ENCODE data around the gene TMTC4.

TMTC4 gene

DNA sequence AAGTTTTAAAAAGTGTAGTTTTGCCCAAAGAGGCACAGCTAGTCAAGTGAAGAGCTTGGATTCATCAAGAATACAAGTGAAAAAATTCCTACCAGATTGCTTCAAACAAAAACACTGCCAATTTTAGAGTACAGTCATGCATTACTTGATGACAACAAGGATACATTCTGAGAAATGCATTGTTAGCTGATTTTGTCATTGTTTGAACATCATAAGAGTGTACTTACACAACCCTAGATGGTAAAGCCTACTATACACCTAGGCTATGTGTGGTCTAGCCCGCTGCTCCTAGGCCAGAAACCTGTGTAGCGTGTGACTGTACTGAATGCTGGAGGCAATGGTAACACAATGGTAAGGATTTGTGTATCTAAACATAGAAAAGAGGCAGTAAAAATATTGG lies 41.1 kb downstream of the TMTC4 start:
- ChIA-PET CTCF (no interaction called here), POLR2A (no interaction called here)
- Histone ChIP-seq H3K9me3 (ENCODE audit: control insufficient read depth, insufficient read depth, low read depth, low read length) (no peaks in the 10 kb centered on the region), H3K36me3 (ENCODE audit: control insufficient read depth in 2 of 2, insufficient read depth in 1 of 2, low read length in 2 of 2) (peaks cover 3 to 54% of the 10 kb centered on the region in 2 experiments; a peak in 2 of 3 replicates), H3K27ac (ENCODE audit: extremely low read depth, low read depth, low read length) (no peak overlapping the region), H3K4me1 (ENCODE audit: control insufficient read depth, insufficient read depth, low read length) (no peaks in the 10 kb centered on the region), H3K4me3 (ENCODE audit: low read depth, low read length) (no peak overlapping the region)
- TF ChIP-seq, protein P1, sequence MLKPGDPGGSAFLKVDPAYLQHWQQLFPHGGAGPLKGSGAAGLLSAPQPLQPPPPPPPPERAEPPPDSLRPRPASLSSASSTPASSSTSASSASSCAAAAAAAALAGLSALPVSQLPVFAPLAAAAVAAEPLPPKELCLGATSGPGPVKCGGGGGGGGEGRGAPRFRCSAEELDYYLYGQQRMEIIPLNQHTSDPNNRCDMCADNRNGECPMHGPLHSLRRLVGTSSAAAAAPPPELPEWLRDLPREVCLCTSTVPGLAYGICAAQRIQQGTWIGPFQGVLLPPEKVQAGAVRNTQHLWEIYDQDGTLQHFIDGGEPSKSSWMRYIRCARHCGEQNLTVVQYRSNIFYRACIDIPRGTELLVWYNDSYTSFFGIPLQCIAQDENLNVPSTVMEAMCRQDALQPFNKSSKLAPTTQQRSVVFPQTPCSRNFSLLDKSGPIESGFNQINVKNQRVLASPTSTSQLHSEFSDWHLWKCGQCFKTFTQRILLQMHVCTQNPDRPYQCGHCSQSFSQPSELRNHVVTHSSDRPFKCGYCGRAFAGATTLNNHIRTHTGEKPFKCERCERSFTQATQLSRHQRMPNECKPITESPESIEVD (tag by site-specific recombination; IDR thresholded peaks at IDR 0.05): no peak
- TF ChIP-seq ZSCAN23 (tag by site-specific recombination; IDR thresholded peaks at IDR 0.05) (no peak), ZNF600 (tag by site-specific recombination; IDR thresholded peaks at IDR 0.05) (no peak), ZNF335 (tag by site-specific recombination; conservative IDR thresholded peaks at IDR 0.05) (no peak), ZNF544 (tag by site-specific recombination; IDR thresholded peaks at IDR 0.05) (no peak), RBAK (tag by site-specific recombination; IDR thresholded peaks at IDR 0.05) (no peak), ZNF146 (tag by site-specific recombination; IDR thresholded peaks at IDR 0.05) (no peak), ZNF114 (tag by site-specific recombination; IDR thresholded peaks at IDR 0.05) (no peak)
- TF ChIP-seq, protein P2, sequence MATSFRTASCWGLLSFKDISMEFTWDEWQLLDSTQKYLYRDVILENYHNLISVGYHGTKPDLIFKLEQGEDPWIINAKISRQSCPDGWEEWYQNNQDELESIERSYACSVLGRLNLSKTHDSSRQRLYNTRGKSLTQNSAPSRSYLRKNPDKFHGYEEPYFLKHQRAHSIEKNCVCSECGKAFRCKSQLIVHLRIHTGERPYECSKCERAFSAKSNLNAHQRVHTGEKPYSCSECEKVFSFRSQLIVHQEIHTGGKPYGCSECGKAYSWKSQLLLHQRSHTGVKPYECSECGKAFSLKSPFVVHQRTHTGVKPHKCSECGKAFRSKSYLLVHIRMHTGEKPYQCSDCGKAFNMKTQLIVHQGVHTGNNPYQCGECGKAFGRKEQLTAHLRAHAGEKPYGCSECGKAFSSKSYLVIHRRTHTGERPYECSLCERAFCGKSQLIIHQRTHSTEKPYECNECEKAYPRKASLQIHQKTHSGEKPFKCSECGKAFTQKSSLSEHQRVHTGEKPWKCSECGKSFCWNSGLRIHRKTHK (tag by site-specific recombination; IDR thresholded peaks at IDR 0.05): no peak
- TF ChIP-seq, protein P3, sequence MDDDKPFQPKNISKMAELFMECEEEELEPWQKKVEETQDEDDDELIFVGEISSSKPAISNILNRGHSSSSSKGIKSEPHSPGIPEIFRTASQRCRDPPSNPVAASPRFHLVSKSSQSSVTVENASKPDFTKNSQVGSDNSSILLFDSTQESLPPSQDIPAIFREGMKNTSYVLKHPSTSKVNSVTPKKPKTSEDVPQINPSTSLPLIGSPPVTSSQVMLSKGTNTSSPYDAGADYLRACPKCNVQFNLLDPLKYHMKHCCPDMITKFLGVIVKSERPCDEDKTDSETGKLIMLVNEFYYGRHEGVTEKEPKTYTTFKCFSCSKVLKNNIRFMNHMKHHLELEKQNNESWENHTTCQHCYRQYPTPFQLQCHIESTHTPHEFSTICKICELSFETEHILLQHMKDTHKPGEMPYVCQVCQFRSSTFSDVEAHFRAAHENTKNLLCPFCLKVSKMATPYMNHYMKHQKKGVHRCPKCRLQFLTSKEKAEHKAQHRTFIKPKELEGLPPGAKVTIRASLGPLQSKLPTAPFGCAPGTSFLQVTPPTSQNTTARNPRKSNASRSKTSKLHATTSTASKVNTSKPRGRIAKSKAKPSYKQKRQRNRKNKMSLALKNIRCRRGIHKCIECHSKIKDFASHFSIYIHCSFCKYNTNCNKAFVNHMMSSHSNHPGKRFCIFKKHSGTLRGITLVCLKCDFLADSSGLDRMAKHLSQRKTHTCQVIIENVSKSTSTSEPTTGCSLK (tag by site-specific recombination; IDR thresholded peaks at IDR 0.05): no peak

DNA sequence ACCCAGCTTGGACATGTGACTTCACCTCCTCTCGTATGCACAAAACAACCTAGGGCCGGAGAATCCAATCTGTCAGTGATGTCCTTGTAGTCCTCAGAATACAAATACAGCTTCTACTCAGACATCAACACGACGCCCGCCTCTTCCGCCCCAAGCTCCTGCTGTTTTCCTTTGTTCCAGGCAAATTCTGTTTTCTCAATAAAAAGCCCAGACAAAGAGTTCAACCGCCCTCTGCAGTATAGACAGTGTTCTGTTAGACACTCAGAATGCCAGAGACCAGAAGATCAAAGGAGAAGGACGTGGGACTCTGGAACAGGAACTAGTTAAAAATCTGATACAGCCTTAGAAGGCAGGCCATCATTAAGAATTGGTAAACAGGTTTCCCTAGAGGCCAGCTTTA lies 44.0 kb downstream of the TMTC4 start:
- CTCF ChIA-PET: no interaction called here
- POLR2A ChIA-PET: no interaction called here
- Histone ChIP-seq H3K36me3 (ENCODE audit: control insufficient read depth in 2 of 2, insufficient read depth in 1 of 2, low read length in 2 of 2) (peaks cover 3 to 37% of the 10 kb centered on the region in 2 experiments; a peak in 2 of 3 replicates), H3K4me1 (ENCODE audit: control insufficient read depth, insufficient read depth, low read length) (no peaks in the 10 kb centered on the region), H3K27ac (ENCODE audit: extremely low read depth, low read depth, low read length) (no peak overlapping the region), H3K4me3 (ENCODE audit: low read depth, low read length) (no peak overlapping the region), H3K9me3 (ENCODE audit: control insufficient read depth, insufficient read depth, low read depth, low read length) (no peaks in the 10 kb centered on the region)
- TF ChIP-seq ZFHX2 (tag by site-specific recombination; conservative IDR thresholded peaks at IDR 0.05): 0 out of 2 replicates have a peak, but pooled peaks have one; percentile 19
- no peak for TF ChIP-seq ZNF791 (tag by site-specific recombination; IDR thresholded peaks at IDR 0.05)

DNA sequence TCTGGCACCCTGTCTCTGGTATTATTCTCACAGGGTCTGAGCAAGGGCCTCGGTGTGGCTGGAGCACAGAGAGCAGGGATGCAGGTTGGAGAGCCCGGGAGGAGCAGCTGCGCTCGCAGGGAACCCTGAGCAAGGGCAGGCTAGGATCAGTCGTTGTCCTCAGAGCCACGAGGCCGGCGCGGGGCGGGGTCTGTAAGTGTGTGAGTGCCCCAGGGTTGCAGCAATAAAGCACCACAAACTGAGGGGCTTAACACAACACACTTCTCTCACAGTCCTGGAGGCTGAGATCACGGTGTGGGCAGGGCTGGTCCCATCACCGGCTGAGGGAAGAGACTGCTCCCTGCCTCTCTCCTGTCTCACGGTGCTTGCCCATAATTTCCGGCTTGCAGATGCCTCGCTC lies 47.5 kb downstream of the TMTC4 start:
- CTCF ChIA-PET: no interaction called here
- TF ChIP-seq ZNF48 (tag by site-specific recombination; IDR thresholded peaks at IDR 0.05) (no peak), HOXA7 (CRISPR knock-in tag; IDR thresholded peaks at IDR 0.05; ENCODE audit: borderline replicate concordance) (no peak), ZNF214 (tag by site-specific recombination; IDR thresholded peaks at IDR 0.05; ENCODE audit: borderline replicate concordance) (no peak), MEIS1 (CRISPR knock-in tag; IDR thresholded peaks at IDR 0.05; ENCODE audit: borderline replicate concordance) (no peak), ZNF211 (tag by site-specific recombination; IDR thresholded peaks at IDR 0.05; ENCODE audit: low read depth) (no peak)
- TF ChIP-seq, protein P4, sequence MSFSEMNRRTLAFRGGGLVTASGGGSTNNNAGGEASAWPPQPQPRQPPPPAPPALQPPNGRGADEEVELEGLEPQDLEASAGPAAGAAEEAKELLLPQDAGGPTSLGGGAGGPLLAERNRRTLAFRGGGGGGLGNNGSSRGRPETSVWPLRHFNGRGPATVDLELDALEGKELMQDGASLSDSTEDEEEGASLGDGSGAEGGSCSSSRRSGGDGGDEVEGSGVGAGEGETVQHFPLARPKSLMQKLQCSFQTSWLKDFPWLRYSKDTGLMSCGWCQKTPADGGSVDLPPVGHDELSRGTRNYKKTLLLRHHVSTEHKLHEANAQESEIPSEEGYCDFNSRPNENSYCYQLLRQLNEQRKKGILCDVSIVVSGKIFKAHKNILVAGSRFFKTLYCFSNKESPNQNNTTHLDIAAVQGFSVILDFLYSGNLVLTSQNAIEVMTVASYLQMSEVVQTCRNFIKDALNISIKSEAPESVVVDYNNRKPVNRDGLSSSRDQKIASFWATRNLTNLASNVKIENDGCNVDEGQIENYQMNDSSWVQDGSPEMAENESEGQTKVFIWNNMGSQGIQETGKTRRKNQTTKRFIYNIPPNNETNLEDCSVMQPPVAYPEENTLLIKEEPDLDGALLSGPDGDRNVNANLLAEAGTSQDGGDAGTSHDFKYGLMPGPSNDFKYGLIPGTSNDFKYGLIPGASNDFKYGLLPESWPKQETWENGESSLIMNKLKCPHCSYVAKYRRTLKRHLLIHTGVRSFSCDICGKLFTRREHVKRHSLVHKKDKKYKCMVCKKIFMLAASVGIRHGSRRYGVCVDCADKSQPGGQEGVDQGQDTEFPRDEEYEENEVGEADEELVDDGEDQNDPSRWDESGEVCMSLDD (tag by site-specific recombination; IDR thresholded peaks at IDR 0.05): no peak

More for the DNA sequence above, 47.5 kb downstream of the TMTC4 start:
- H3K9me3 ChIP-seq (ENCODE audit: control insufficient read depth, insufficient read depth, low read depth, low read length): no peaks in the 10 kb centered on the region
- no peak overlapping the region for H3K27ac ChIP-seq (ENCODE audit: extremely low read depth, low read depth, low read length)
- peaks cover 3 to 27% of the 10 kb centered on the region in 2 experiments; a peak in 2 of 3 replicates for H3K36me3 ChIP-seq (ENCODE audit: control insufficient read depth in 2 of 2, insufficient read depth in 1 of 2, low read length in 2 of 2)
- H3K4me3 ChIP-seq (ENCODE audit: low read depth, low read length): no peak overlapping the region
- POLR2A ChIA-PET: no interaction called here
- H3K4me1 ChIP-seq (ENCODE audit: control insufficient read depth, insufficient read depth, low read length): no peaks in the 10 kb centered on the region
